Islet precursor cell (in vitro differentiated cells): ENCODE results near the gene GPR183.
"Not testable (repeated sequence)": the region's sequence is repeated elsewhere in the genome, so short reads cannot be mapped to it uniquely, and the experiment has no call there.

ENCODE experiments used
- DNase-seq: peaks from one replicate; pipeline ENCODE4 v3.0.0-alpha.2; 2018

The GPR183 gene

GRCh38 chr13:99265821-99266426, 41.3 kb downstream of the GPR183 start:
- no peak for DNase-seq

- DNase-seq, result no peak
These were observed 41.9 kb downstream of the GPR183 start for GRCh38 chr13:99265162-99265800.

DNA sequence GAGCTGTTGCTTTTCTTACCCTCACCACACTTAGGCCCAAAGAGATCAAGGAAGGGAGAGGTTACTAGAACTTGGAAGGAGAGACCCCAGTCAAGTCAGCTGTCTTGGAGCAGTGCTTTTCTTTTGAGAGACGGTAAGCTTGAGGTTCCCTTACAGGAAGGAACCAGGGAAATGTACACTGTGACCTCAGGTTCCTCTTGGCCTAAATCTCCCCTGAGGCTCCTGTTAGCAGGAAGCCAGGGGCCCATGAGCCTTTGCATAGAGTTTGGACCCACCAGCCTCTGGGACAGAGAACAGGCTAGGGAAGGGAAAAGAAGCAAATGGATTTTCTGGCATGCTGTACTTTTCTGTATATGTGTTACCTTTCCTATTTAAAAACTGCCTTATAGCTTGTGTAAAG, 43.1 kb downstream of the GPR183 start:
- DNase-seq, result no peak

- no peak for DNase-seq
These were observed 43.9 kb downstream of the GPR183 start for GRCh38 chr13:99263126-99263785.

DNA sequence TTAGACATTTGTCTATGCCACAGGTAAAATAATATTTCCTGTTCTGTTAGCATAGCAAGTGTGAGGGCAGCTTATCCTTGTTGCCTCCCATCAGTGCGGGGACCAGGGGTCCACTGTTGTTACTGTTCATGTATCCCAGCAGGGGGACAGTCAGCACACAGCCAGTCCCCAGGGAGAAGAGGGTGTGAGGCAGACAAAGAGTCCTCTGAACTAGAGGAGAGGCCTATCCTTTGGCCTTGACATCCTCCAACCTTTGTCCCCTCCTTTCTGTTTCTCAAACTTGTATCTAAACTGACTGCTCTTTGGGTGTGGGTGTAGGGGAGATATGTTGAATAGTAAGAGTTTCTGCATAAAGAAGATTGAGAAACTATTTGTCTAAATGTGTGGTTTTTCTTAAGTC, 46.1 kb downstream of the GPR183 start:
- no peak for DNase-seq

DNA sequence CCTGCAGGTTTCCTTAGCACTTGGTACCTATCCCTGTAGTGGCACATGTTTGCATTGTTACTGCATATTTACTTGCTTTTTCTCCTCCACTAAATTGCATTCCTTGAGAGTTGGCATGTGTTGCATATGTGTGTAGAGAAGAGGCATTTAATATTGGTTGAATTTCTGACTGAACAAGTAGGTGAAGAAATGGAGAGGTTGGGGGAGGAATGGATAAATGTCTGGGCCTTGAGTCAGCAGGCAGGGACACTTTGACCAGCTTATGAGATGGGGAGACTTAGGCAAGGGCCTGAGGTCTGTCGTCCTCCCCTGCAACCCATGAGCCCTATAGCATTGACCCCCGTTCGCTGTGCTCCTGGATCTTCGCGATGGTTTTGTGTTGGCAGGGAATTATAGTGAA, 47.0 kb downstream of the GPR183 start:
- DNase-seq, result no peak

DNA sequence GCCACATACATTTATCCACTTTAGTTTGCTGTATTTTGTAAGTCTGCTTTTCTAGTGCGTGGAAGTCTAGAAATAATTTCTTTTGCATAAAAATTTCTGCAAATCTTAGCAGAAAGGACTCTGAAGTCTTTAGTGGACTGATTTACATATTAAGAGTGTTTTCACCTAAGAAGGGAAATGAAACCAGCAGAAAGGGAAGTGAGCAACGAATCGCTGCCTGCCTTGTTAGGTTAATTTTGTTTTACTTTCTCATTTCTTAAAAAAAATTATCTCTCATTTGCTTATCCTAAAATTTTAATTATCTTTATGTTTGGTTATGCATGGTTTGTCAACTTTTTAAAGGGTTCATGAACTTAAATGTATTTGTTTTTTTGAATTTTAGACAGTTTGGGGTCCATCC, 48.3 kb downstream of the GPR183 start:
- DNase-seq, result no peak

DNA sequence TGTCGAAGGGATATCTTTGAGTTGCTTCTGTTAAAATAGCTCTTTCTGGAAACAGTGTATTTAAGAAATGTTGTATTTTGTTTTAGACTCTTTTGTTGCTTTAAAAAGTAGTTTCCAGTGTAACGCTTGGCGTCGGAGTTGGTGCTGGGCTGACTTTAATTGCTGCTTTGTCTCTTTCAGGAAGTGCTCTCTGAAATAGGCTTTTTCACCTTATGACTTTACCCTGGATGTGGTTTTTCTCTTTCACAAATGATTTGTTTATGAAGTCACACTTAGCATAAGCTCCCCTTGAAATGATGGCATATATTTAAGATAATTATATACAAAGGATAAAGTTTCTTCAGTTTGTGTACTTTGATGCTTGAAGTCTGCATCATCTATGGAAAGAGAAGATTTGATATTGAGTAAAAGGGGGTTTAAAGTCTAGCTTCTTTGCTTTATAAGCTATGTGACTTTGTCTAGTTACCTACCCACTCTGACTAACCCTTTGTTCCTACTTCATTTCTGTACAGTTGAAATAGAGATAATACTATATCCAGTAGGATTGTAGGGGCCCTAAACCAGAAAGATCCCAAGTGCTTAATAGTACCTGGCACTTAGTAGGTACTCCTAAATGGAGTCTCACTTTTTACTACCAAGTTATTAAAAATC, 48.9 kb downstream of the GPR183 start, which contains the start of gene GPR18:
Gene GPR18, minus strand, starts transcription at position 170 of the 651 bp plus-strand sequence. CDS start 2,507 bp downstream, outside the sequence.
- no peak for DNase-seq

DNA sequence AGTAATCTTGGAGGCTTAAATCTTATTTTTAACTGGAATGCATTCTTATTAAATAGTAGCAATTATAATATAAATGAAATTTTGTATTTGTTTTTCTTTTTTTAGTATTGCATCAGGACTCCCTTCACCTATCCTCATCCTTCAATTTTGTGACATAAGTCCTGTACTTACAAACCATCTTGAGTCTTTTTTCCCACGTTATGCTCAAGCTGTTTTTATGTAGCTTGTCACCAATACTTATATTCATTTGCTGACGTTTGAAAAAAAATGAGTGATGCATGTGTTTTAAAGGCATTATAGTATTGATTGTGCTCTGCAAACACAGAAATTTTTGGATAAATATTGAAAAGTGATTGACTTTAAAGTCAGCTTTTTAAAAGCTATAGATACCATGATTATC, 49.9 kb downstream of the GPR183 start:
- DNase-seq, result no peak

DNA sequence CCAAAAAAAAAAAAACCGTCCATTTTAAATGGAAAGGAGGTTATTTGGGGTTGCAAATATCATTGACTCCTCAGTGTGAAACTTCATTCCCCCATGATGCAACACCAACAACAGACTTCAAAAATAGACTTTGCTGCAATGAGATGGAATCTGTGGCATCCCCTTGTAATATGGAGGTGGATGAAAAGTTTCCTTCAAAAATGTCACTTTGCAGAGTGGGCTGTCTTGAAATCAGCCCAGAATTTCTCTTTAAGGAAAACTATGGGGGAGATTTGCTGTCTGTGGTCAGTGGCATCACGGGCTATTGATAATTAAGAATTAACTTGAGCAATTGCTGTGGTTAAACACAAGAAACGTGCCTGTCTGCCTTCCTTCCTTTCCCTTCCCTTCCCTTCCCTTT, 50.5 kb downstream of the GPR183 start:
- no peak for DNase-seq

- DNase-seq, result no peak
These were observed 50.9 kb downstream of the GPR183 start for GRCh38 chr13:99256283-99256682.

DNA sequence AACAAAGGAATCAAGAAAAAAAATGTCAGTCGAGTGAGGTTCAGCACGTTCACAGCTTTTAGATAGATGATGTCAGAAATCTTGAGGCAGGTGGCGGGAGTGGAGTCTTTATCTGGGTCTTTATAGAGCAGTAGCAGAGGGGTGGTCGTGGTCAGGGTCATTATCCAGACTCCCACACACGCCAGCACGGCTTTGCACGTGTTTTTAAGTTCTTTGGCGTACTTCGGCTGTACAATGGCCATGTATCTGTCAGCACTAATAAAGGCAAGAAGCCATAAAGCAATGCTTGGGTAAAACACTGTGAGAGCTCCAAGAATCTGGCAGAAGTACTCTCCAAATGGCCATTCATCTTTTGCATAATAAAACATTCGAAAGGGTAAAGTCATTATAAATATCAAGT, 51.9 kb downstream of the GPR183 start:
- DNase-seq, result no peak

DNA sequence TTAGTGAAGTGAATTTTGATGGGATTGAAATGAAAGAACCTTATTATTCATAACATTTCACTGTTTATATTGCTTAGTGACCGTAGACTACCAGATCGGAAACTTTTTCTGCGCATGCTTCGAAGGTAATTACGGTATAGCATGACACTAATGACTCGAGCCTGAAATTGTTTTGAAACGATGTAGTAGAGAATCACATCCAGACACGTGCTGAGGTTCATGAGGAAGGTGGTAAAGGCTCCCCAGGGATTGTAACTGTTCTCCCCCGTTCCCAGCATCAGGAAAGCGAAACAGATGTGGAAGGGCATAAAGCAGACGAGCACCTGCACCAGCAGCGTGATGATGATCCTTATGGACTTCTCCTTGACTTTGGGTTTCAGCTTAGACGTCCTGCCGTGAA, 52.4 kb downstream of the GPR183 start:
- DNase-seq, result no peak

GRCh38 chr13:99251921-99252320, 55.3 kb downstream of the GPR183 start:
- DNase-seq, result no peak

DNA sequence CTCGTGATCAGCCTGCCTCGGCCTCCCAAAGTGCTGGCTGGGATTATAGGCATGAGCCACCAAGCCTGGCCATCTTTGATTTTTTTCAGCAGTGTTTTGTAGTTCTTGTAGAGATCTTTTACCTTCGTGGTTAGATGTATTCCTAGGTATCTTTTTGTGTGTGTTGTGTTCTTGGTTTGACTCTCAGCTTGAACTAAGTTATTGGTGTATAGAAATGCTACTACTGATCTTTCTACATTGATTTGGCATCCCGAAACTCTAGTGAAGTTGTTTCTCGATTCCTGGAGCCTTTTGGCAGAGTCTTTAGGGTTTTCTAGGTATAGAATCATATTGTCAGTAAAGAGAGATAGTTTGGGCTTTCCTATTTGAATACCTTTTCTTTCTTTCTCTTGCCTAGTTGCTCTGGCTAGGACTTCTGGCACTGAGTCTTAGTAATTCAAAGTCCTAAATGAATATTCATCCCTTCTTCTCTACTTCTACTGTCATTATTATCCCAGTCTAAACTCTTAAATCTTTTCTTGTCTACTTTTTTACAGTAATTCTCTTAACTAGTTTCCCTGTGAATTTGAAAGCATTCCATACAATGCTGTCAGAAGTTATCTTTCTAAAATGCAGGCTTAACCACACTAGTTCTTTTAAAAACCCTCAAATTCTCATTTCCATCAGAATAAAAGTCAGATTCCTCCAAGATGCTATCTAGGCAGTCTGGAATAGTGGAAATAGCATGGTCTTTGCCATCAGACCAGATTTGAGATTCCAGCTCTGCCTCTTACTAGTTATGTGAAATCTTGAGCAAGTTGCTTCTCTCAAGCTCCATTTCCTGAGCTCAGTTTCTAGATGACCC, 56.0 kb downstream of the GPR183 start:
- DNase-seq, result no peak

DNA sequence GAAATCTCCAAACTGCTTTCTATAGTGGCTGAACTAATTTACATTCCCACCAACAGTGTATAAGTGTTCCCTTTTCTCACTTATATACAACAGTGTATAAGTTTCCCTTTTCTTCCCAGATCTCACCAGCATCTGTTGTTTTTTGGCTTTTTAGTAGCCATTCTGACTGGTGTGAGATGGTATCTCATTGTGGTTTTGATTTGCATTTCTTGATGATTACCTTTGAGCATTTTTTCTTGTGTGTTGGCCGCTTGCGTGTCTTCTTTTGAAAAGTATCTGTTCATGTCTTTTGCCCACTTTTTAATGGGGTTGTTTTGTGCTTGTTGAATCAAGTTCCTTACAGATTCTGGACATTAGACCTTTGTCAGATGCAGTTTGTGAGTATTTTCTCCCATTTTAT, 57.6 kb downstream of the GPR183 start:
- not testable (repeated sequence) for DNase-seq

- not testable (repeated sequence) for DNase-seq
These were observed 58.0 kb downstream of the GPR183 start for GRCh38 chr13:99249178-99249577.

DNA sequence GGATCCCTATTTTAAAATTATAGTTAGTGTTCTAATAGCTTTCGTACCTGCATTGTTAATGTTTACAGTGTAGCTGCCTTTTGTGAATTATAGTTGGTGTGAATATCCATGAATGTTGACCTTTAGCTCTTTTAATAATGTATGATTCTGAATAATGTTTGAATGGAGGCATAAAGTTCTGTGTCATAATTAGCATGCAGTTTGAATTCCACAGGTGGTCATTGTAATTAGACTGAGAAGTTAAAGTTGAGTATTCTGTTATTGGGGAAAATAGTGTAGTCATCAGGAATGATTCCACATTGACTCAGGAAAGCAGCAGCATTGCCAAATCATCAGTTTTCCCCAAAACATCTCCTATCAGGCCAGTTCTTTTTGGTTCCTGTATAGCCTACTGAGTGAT, 61.1 kb downstream of the GPR183 start:
- no peak for DNase-seq
